Activated T-cell treated with anti-CD3 and anti-CD28 coated beads, Interleukin-2, amount 50 U/mL, for 1 hour (primary cell): ENCODE measurements around the gene SMC3.
A peak's percentile ranks its signal among the peaks of the same experiment; 100 is the strongest.
"Not testable (repeated sequence)": the region's sequence is repeated elsewhere in the genome, so short reads cannot be mapped to it uniquely, and the experiment has no call there.

Experiments
- DNase-seq: peaks from one replicate; pipeline ENCODE4 v3.0.0-alpha.2; 2020

SMC3 gene

DNA sequence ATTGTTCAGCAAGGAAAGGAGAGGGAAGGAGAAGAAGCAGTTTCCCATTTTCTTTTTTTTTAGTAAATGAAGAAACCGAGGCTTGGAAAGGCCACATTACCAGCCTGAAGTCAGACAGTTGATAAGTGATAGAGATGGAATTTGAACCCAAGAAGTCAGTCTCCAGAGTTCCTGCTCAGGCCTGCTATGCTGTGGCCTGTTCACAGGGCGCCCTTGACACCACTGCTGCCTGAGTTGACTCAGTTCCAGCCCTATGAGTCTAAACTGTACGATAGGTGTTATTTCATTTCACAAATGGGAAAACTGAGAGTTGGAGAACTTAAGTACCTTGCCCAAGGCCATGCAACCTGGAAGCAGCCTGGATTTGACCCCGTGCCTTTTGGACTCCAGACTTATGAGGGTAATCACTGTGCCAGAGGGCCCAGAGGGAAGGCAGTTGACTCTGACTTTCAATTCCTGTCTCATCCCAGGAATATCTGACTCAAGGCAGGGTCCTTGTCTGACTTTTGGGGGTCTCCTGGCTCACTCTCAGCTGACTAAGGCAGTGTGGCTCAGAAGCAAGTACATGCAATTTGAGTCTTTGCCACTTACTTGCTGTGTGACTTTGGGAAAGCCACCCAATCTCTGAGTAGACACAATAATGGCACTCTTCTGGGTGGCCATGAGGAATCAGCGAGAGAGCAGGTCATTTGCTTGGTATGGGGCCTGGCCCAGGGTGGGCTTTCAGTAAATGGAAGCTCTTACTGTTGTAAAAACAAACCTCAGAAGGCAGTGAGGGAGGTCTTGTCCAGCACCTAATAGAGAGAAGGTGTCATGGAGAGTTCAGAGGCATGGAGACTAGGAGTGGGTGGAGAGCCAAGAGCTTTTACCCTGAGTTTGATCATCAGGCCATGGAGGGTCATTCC, 58.7 kb downstream of the SMC3 start:
- no peak for DNase-seq

- no peak for DNase-seq
Measured at GRCh38 chr10:110628161-110628560, 60.7 kb downstream of the SMC3 start.

DNA sequence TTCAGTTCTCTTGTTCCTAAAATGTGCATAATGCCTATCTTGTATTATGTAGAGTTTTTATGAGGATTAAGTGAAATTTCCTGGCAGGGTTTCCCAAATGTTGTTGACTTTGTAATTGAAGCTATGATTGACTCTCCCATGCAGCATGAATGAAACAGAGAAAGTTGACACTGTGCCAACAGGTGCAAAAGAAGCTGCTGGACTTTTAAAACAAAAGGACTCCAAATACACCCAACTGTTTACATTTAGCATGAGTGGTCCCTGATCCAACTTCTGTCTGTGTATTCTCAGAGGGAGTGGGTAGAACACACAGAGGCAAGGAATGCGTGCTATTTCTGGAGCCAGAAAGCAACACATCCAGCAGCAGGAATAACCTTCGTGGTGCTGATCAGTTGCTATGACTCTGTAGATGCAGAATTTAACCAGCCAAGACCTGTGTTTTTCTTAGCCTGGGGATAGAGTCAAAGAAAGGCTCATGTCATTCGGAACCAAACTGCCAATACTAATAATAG, 62.2 kb downstream of the SMC3 start:
- DNase-seq, result no peak

DNA sequence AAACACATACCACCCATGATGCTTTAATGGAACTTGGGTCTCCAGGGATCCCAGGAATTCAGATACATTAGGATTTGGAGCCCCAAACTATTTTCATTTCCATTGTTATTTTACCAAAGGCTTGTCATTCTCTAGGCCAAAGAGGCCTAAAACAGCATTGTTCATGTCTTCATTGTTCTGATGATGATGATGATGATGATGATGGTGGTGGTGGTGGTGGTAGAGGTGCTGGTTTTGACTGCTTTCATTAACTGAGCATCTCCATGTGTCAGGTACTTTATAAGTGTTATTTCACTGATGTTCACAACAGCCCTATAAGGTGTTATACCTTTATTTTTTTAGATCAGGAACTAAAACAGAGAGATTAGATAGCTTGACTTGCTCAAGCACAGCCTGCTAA, 64.4 kb downstream of the SMC3 start:
- no peak for DNase-seq

DNA sequence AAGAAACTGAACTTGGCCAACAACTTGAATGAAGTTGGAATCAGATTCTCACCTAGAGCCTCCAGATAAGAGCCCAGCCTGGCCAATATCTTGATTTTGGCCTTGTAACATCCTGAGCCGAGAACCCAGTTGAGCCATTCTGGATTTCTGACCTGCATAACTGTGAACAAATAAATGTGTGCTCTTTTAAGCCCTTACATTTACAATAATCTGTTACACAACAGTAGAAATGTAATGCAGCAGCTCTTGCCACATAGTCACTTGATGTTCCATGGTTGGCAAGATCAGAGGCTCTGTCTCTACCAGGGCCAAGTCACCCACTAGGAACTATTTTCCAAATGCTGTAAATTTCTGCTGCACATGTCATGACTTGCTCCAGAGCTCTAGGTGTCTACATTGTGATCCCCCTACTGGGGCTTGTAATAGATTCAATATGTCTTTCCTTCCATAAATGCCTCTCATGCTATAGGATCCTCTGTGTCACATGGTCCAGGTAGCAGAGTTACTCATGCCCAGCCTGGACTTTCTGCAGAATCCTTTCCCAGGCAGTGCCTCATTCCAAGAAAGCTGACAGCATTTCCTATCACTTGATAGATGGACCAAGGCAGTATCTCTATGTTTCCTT, 65.2 kb downstream of the SMC3 start:
- no peak for DNase-seq

DNA sequence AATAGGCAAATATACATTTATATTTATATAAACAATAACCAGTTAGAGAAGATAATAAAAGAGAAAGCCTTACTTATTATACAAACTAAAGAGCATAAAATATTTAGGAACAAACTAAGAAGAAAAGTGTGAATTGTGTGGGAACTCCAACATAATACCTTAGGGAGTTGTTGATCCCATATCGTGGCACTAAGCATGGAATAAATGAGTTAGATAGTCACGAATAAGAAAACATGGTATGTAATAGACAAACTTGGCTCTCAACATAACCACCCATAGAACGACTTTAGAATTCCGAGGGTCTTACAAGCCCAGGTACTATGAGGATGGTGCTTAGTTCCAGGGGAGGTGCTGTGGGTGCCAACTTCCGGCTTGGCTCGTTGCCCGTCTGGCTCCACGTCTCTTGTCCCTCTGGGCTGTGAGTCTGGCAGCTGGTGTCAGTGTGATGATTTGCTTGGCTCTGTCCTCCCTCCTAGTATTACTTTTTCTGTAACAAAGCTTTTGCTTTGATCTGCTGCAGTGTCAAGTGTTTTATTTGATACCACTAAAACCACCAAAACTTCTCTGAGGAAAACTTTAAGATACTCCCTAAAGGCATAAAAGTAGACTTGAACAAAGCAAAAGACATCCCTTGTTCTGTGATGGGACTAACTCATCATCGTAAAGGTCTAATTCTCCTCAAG, 67.2 kb downstream of the SMC3 start:
- DNase-seq, result no peak

DNA sequence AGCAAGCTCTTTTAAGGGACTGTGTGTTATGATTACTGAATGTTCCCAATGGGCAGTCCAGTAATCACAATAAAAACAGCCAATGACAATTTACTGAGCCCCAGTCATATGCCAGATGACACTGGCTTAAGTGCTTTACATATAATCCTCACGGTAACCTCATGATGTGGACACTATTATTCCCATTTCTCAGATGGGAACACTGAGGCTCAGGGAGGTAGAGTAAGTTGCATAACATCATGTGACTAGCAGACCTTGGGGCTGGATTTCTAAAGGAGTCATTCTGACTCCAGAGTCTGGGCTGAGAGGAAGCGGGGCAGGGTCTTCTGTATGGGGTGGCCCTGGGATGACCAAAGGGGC, 69.1 kb downstream of the SMC3 start:
- no peak for DNase-seq

GRCh38 chr10:110636932-110637557, 69.5 kb downstream of the SMC3 start:
- no peak for DNase-seq

GRCh38 chr10:110637558-110638053, 70.1 kb downstream of the SMC3 start:
- DNase-seq, result no peak

DNA sequence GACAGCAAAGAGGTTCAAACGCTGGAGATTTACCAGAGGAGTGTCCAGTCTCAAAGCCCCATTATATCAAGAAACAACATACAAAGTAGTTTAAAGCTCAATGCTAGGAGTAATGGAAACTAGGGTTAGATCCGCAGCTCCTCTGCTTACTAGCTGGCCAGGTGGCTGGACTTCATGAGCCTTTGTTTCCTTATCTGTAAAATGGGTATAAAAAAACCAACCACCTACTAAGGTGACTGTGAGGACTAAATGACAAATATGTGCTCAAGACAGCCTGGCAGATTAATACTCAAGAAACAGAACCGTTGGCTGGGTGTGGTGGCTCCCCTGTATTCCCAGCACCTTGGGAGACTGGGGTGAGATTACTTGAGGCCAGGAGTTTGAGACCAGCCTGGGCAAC, 70.8 kb downstream of the SMC3 start:
- DNase-seq, result no peak

DNA sequence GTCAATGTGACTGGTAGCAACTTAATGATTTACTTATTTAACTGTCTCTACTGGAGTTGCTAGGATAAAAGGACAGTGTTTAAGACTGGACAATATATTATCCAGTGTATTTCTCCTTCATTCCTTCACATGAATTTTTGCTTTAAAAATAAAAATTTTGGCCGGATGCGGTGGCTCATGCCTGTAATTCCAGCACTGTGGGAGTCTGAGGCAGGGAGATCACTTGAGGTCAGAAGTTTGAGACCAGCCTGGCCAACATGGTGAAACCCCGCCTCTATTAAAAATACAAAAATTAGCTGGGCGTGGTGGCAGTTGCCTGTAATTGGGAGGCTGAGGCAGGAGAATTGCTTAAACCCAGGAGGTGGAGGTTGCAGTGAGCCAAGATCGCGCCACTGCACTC, 71.6 kb downstream of the SMC3 start:
- not testable (repeated sequence) for DNase-seq

DNA sequence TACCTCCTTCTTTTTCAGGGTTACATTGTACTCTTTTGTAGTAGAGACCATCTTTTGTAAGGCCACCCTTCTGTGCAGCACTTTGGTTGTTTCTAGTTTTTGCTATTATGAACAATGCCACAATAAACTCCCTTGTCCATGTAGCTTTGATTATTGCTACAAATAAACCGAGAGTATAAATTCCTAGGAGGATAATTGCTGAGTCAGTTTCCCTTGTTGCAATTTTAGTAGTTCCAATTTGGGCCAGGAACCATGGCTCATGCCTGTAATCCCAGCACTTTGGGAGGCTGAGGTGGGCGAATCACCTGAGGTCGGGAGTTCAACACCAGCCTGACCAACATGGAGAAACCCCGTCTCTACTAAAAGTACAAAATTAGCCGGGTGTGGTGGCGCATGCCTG, 72.4 kb downstream of the SMC3 start:
- not testable (repeated sequence) for DNase-seq

- peak; percentile 37 for DNase-seq
Measured at GRCh38 chr10:110641256-110641655, 73.8 kb downstream of the SMC3 start.

- DNase-seq, result no peak
Measured at GRCh38 chr10:110642204-110643034, 74.9 kb downstream of the SMC3 start.

GRCh38 chr10:110643035-110643652, 75.6 kb downstream of the SMC3 start:
- peak; percentile 23 for DNase-seq

GRCh38 chr10:110643653-110644597, 76.4 kb downstream of the SMC3 start, which contains the start of gene RBM20:
Gene RBM20, plus strand, starts transcription at chr10:110644336. Its CDS starts 119 bp downstream, at chr10:110644455.
- peak; percentile 46 for DNase-seq

- no peak for DNase-seq
Measured at GRCh38 chr10:110644598-110645462, 77.3 kb downstream of the SMC3 start.

GRCh38 chr10:110646417-110647135, 79.1 kb downstream of the SMC3 start:
- DNase-seq, result no peak

GRCh38 chr10:110647136-110647430, 79.6 kb downstream of the SMC3 start:
- no peak for DNase-seq
